OCI-LY7 (cell line): ENCODE results near the gene IRF2.

Experiments used
- EZH2phosphoT487 ChIP-seq: fragments of 200-600 bp; sonication (generic); IDR thresholded peaks from 2 replicates; pipeline ENCODE4 v1.6.1; 2018; ENCODE audit warnings: low read depth, borderline replicate concordance, mild to moderate bottlenecking, mixed run types, antibody characterized with exemption, low read length, moderate library complexity, mixed read lengths
- TF ChIP-seq, protein P1 (sequence below): fragments of 200-600 bp; sonication (generic); conservative IDR thresholded peaks from 2 replicates; pipeline ENCODE4 v1.5.1; 2014; ENCODE audit warnings: mild to moderate bottlenecking, antibody characterized with exemption, low read length, moderate library complexity, mixed read lengths

DNA sequence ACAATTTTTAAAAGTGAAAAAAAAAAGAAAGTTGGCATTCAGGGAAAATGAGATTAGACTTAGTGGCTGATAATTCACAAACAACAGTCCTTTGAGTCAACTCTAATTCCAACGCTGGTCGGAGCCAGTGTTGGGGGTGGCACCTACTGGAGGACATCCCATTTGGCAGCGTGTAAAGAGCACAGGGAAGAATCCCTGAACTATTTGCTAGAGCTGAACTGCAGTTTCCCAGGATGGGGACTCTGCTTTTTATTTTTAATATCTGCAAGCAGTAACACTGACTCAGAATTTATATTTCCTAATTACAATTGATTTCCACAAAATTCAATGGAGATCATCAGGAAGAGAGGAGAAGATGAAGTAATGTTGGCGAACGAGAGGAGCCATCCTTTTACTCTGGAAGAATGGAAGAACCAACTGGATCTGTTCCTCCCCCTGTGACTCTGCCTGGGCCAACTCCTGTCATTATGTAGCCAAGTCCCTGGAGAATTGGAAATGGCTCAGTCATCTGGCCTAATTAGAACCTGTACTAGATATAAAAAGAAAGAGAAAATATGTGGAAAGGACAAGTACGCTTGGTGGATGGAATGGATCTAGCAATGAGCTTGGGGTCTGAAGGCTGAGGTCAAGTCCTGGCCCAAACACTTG, 76.7 kb downstream of the IRF2 start:
- TF ChIP-seq, protein P1, sequence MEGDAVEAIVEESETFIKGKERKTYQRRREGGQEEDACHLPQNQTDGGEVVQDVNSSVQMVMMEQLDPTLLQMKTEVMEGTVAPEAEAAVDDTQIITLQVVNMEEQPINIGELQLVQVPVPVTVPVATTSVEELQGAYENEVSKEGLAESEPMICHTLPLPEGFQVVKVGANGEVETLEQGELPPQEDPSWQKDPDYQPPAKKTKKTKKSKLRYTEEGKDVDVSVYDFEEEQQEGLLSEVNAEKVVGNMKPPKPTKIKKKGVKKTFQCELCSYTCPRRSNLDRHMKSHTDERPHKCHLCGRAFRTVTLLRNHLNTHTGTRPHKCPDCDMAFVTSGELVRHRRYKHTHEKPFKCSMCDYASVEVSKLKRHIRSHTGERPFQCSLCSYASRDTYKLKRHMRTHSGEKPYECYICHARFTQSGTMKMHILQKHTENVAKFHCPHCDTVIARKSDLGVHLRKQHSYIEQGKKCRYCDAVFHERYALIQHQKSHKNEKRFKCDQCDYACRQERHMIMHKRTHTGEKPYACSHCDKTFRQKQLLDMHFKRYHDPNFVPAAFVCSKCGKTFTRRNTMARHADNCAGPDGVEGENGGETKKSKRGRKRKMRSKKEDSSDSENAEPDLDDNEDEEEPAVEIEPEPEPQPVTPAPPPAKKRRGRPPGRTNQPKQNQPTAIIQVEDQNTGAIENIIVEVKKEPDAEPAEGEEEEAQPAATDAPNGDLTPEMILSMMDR, result no peak
- no peak for TF ChIP-seq EZH2phosphoT487
